Endothelial cell of umbilical vein (primary cell): ENCODE data around the gene CALD1. TPM values are rescaled to one million over a fixed set of nuclear protein-coding genes. Genes with fewer than 3 reads are reported as not detected.

Experiments used
- BruUV-seq: library from RNA; stranded (reverse); fragments of 400-500 nt; replicated peaks from 2 replicates; lab custom pipeline; 2021; lab: Mats Ljungman, UMichigan
- CTCF ChIA-PET: fragments of 300-600, 350-600 bp; sonication (Branson Sonifier 250); formaldehyde crosslinking; loops from one replicate; lab custom pipeline; 2021; ENCODE audit warnings: antibody characterized with exemption, inconsistent platforms; lab: Charles Lee
- POLR2A ChIA-PET: fragments of 300-600, 350-600 bp; sonication (Branson Sonifier 250); formaldehyde crosslinking; loops from one replicate; lab custom pipeline; 2021; ENCODE audit warnings: antibody characterized with exemption, inconsistent platforms; lab: Charles Lee
- DNase-seq: peaks from one replicate; pipeline ENCODE4 v3.0.0-alpha.2; 2011; ENCODE audit warnings: low read depth, low spot score
- FAIRE-seq: peaks from 2 replicates; lab custom pipeline; 2011; peaks lifted over from hg19 to GRCh38; lab: Jason Lieb, UNC
- H2AFZ ChIP-seq: 2 replicates; pipeline ENCODE4 v1.6.0; 2012; ENCODE audit warnings: low read depth, low read length, control low read depth, inconsistent platforms
- H3K27ac ChIP-seq: 2 replicates; pipeline ENCODE4 v1.5.1; 2011; ENCODE audit warnings: low read depth, mild to moderate bottlenecking, control low read depth, low read length, moderate library complexity; ENCODE audit not compliant: insufficient read depth
- H3K27me3 ChIP-seq, 2 experiments: 2 replicates each; pipeline versions ENCODE4 v1.6.0 to v1.6.1; 2011; ENCODE audit warnings: low read length in 2 of 2, mixed read lengths in 1 of 2; ENCODE audit not compliant: control insufficient read depth in 2 of 2, insufficient read depth in 2 of 2
- H3K36me3 ChIP-seq, 2 experiments: 2 replicates in 1 of 2; 3 replicates in 1 of 2; pipeline ENCODE4 v1.5.1; 2011; ENCODE audit warnings: low read length in 2 of 2, mild to moderate bottlenecking in 1 of 2, moderate library complexity in 1 of 2; ENCODE audit not compliant: control insufficient read depth in 2 of 2, insufficient read depth in 2 of 2; ENCODE audit errors: extremely low read depth in 1 of 2
- H3K4me1 ChIP-seq: 3 replicates; pipeline ENCODE4 v1.5.1; 2011; ENCODE audit warnings: mild to moderate bottlenecking, low read length; ENCODE audit not compliant: control insufficient read depth, insufficient read depth; ENCODE audit errors: extremely low read depth
- H3K4me2 ChIP-seq: 2 replicates; pipeline ENCODE4 v1.6.1; 2011; ENCODE audit warnings: low read length, control low read depth, mixed read lengths; ENCODE audit not compliant: insufficient read depth
- H3K4me3 ChIP-seq, 3 experiments: fragments of 200-600 bp in 1 of 3; sonication (generic), shearing (Covaris generic) in 1 of 3; replicated peaks in 1 of 3; 2 replicates each; pipeline ENCODE4 v1.5.1; 2011 to 2016; ENCODE audit warnings: control low read depth in 3 of 3, low read length in 3 of 3, mild to moderate bottlenecking in 2 of 3, inconsistent platforms in 1 of 3, low read depth in 1 of 3, moderate library complexity in 1 of 3; ENCODE audit not compliant: insufficient read depth in 1 of 3
- H3K79me2 ChIP-seq: 2 replicates; pipeline ENCODE4 v1.6.0; 2012; ENCODE audit warnings: low read length, inconsistent platforms; ENCODE audit not compliant: control insufficient read depth, insufficient read depth
- H3K9ac ChIP-seq: replicated peaks from 2 replicates; pipeline ENCODE3; 2011; ENCODE audit warnings: low read length, control low read depth; ENCODE audit not compliant: insufficient read depth; ENCODE audit errors: extremely low read depth
- H3K9me1 ChIP-seq: replicated peaks from 3 replicates; pipeline ENCODE4 v1.6.0; 2011; ENCODE audit warnings: mild to moderate bottlenecking, low read length; ENCODE audit not compliant: control insufficient read depth, insufficient read depth; ENCODE audit errors: extremely low read depth
- H3K9me3 ChIP-seq: replicated peaks from 2 replicates; pipeline ENCODE4 v1.5.1; 2012; ENCODE audit warnings: low read length, inconsistent platforms; ENCODE audit not compliant: control insufficient read depth, insufficient read depth
- H4K20me1 ChIP-seq: replicated peaks from 2 replicates; pipeline ENCODE3; 2011; ENCODE audit warnings: mild to moderate bottlenecking, low read length; ENCODE audit not compliant: control insufficient read depth, insufficient read depth; ENCODE audit errors: extremely low read depth
- EZH2 ChIP-seq: IDR thresholded peaks from 2 replicates; pipeline ENCODE4 v1.6.1; 2012; ENCODE audit warnings: borderline replicate concordance, low read depth, mild to moderate bottlenecking, moderate library complexity, low read length, inconsistent platforms; ENCODE audit not compliant: severe bottlenecking
- FOS ChIP-seq: IDR thresholded peaks from 2 replicates; pipeline ENCODE4 v1.6.1; 2011; ENCODE audit warnings: mild to moderate bottlenecking, low read length, moderate library complexity, borderline replicate concordance; ENCODE audit not compliant: insufficient read depth
- GATA2 ChIP-seq: IDR thresholded peaks from 2 replicates; pipeline ENCODE4 v1.7.0; 2011; ENCODE audit warnings: low read depth, mild to moderate bottlenecking, moderate library complexity, mixed read lengths, low read length; ENCODE audit not compliant: insufficient read length, insufficient read depth
- MYC ChIP-seq: IDR thresholded peaks from one replicate; pipeline ENCODE4 v1.6.1; 2011; ENCODE audit warnings: mild to moderate bottlenecking, low read depth, low read length
- POLR2AphosphoS5 ChIP-seq: IDR thresholded peaks from 2 replicates; pipeline ENCODE4 v1.6.1; 2012; ENCODE audit warnings: low read depth, mild to moderate bottlenecking, control low read depth, low read length, moderate library complexity; ENCODE audit not compliant: insufficient read depth
- dilution Hi-C: fragments of 300-500 bp; cut with MboI; formaldehyde crosslinking; loops from one replicate; pipeline ENCODE4 v1.15.0; 2019; ENCODE audit warnings: low sequenced_read_pairs; ENCODE audit not compliant: extremely low pct_ligation_motif_present
- intact Hi-C: fragments of 100-400 bp; cut with micrococcal nuclease; formaldehyde crosslinking; loops from one replicate; pipeline ENCODE4 v1.10.0; 2022
- polyA plus RNA-seq, 4 experiments: library from polyadenylated mRNA; depleted of rRNA in 3 of 4; stranded (reverse) in 3 of 4; unstranded in 1 of 4; fragments of >200 nt; gene quantifications; 2 replicates each; pipeline versions ENCODE4 v1.2.1 to v1.2.3, GENCODE V29; 2011 to 2012; ENCODE audit warnings: missing spikeins in 1 of 4
- total RNA-seq: library from RNA; stranded (reverse); gene quantifications from 2 replicates; pipeline ENCODE4 v1.2.3, GENCODE V29; 2021
- TF ChIP-seq, protein P1 (sequence below), 2 donors: IDR thresholded peaks; 1 replicate in 1 of 2; 2 replicates in 1 of 2; pipeline ENCODE4 v1.5.1; 2011; ENCODE audit warnings: low read length in 2 of 2, mild to moderate bottlenecking in 2 of 2, moderate library complexity in 2 of 2, control low read depth in 1 of 2, inconsistent platforms in 1 of 2, low read depth in 1 of 2; ENCODE audit not compliant: insufficient read depth in 1 of 2; ENCODE audit errors: extremely low read depth in 1 of 2

CALD1 gene
- total and polyA plus RNA-seq, 2 donors (not counting 3 experiments of a cell fraction or from before 2014, with no cell fraction given) = 136 to 307 TPM

- Histone ChIP-seq H4K20me1 (no peaks in the 10 kb centered on the region), H3K4me2 (no peak overlapping the region), H3K9me1 (no peaks in the 10 kb centered on the region), H3K27me3 (no peaks in the 10 kb centered on the region), H3K4me3 (no peak overlapping the region), H3K27ac (no peak overlapping the region), H3K36me3 (peaks cover 6 to 15% of the 10 kb centered on the region in 2 experiments), H3K9ac (no peak overlapping the region), H2AFZ (no peak overlapping the region), H3K4me1 (peaks cover 30% of the 10 kb centered on the region), H3K9me3 (no peaks in the 10 kb centered on the region), H3K79me2 (peaks cover 34% of the 10 kb centered on the region)
- dilution Hi-C loops = no loop called here
- ChIA-PET POLR2A (no interaction called here), CTCF (interaction anchor here (1.2 kb wide), 3 partner anchors 13 to 32 kb away, joined by 3 read pairs; no protein-coding TSS in a partner anchor)
- intact Hi-C loops = no loop called here
- TF ChIP-seq MYC (no peak), FOS (no peak), GATA2 (no peak), POLR2AphosphoS5 (no peak), EZH2 (no peak)
- TF ChIP-seq, protein P1, sequence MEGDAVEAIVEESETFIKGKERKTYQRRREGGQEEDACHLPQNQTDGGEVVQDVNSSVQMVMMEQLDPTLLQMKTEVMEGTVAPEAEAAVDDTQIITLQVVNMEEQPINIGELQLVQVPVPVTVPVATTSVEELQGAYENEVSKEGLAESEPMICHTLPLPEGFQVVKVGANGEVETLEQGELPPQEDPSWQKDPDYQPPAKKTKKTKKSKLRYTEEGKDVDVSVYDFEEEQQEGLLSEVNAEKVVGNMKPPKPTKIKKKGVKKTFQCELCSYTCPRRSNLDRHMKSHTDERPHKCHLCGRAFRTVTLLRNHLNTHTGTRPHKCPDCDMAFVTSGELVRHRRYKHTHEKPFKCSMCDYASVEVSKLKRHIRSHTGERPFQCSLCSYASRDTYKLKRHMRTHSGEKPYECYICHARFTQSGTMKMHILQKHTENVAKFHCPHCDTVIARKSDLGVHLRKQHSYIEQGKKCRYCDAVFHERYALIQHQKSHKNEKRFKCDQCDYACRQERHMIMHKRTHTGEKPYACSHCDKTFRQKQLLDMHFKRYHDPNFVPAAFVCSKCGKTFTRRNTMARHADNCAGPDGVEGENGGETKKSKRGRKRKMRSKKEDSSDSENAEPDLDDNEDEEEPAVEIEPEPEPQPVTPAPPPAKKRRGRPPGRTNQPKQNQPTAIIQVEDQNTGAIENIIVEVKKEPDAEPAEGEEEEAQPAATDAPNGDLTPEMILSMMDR (IDR thresholded peaks at IDR 0.05; ENCODE audit: extremely low read depth in 1 of 2, insufficient read depth in 1 of 2, low read depth in 1 of 2, low read length in 2 of 2) = no peak
- FAIRE-seq (no peak), DNase-seq (no peak)
- no TSS peak for BruUV-seq
Observed at GRCh38 chr7:134888141-134888740, 108.8 kb downstream of the CALD1 start.
